ENCODE data around the gene RC3H2. TPM values are rescaled to one million over a fixed set of nuclear protein-coding genes. Genes with fewer than 3 reads are reported as not detected.

Gene RC3H2
- total RNA-seq (2021; fragmentation: NEBNext Ultra II Directional; extraction: Animal tissue kit (Norgen Biotek cat#: 25700)) (38.4 and 40.0 TPM in 2 replicates), polyA plus RNA-seq (2011; rRNA removed) (7.9 and 11.2 TPM in 2 replicates), polyA minus RNA-seq (2011; rRNA and poly(A)+ RNA removed) (78.4 and 100 TPM in 2 replicates)
- 11.4 TPM for polyA plus RNA-seq (2011; cell fraction: cytosol; rRNA removed)
- 14.0 TPM for polyA plus RNA-seq (2011; cell fraction: nucleus; rRNA removed)
- polyA plus RNA-seq (2012, experiment 1 of 2) = 11.2 to 18.9 TPM (median 16.9 TPM) in 4 replicates
- polyA plus RNA-seq (2012, experiment 2 of 2) = 3.5 TPM
- polyA plus RNA-seq (2013, experiment 1 of 2) = 23.3 TPM
- polyA plus RNA-seq (2013, experiment 2 of 2) = 25.2 TPM
- polyA minus RNA-seq (2011; cell fraction: cytosol; rRNA and poly(A)+ RNA removed) = 37.8 TPM
- polyA minus RNA-seq (2011; cell fraction: nucleus; rRNA and poly(A)+ RNA removed) = 70.4 TPM
- long read RNA-seq, experiment 1, partial matches to known transcripts = 5 of 14 reads
- long read RNA-seq, experiment 1, other reads (novel, unspliced or antisense) = 8 of 14 reads
- long read RNA-seq, experiment 2 = 0 reads

GRCh38 chr9:122904823-122905710, at the start of gene RC3H2:
RC3H2 (minus strand) TSS chr9:122905359; CDS start chr9:122897509, 7,850 bp downstream.
- Histone ChIP-seq H3K4me2 (ENCODE audit: insufficient read depth in 1 of 2, low read depth in 2 of 2, low read length in 2 of 2) (peak within 1 kb of the TSS; percentile 71 to 72), H3K36me3 (ENCODE audit: control insufficient read depth in 2 of 4, insufficient read depth in 4 of 4, low read length in 3 of 4) (peaks cover 0 to 3% (median 0%) of the 10 kb centered on the region in 4 experiments; a peak in 1 of 8 replicates), H2BK5ac (ENCODE audit: low read depth, low read length) (peak within 1 kb of the TSS; percentile 46; the same call in 1 of the 2 replicates), H3K9ac (replicated peaks in 1 of 4; ENCODE audit: extremely low read depth in 1 of 4, low read depth in 3 of 4, low read length in 3 of 4) (peak within 1 kb of the TSS; percentile 94 to 96 (median 94)), H3K4me3 (ENCODE audit: extremely low read depth in 1 of 4, insufficient read depth in 2 of 4, low read depth in 3 of 4, low read length in 4 of 4) (peak within 1 kb of the TSS; percentile 89 to 93 (median 92)), H4K20me1 (replicated peaks in 1 of 2; ENCODE audit: control insufficient read depth in 1 of 2, insufficient read depth in 2 of 2, low read length in 2 of 2) (no peaks in the 10 kb centered on the region), H3K14ac (ENCODE audit: insufficient read length) (no peak within 1 kb of the TSS), H2BK20ac (ENCODE audit: low read length) (no peak within 1 kb of the TSS), H3K79me1 (ENCODE audit: low read depth, low read length) (no peaks in the 10 kb centered on the region), H2AK5ac (ENCODE audit: low read depth, low read length) (no peak within 1 kb of the TSS), H3K56ac (replicated peaks; ENCODE audit: insufficient read length, low read depth, low read length) (no peak within 1 kb of the TSS), H2BK120ac (replicated peaks; ENCODE audit: low read depth, low read length) (no peak within 1 kb of the TSS), H4K8ac (ENCODE audit: extremely low read depth, insufficient read depth, low read length) (peak within 1 kb of the TSS; percentile 98), H3K79me2 (ENCODE audit: control insufficient read depth in 1 of 2, insufficient read depth in 2 of 2, low read length in 2 of 2) (peaks cover 3 to 59% of the 10 kb centered on the region in 2 experiments; a peak in 3 of 4 replicates), H3K18ac (ENCODE audit: extremely low read depth, low read length) (peak within 1 kb of the TSS; percentile 86), H3K27me3 (replicated peaks in 1 of 4; ENCODE audit: control insufficient read depth in 3 of 4, extremely low read depth in 1 of 4, insufficient read depth in 3 of 4, low read length in 3 of 4) (no peaks in the 10 kb centered on the region), H3K4ac (replicated peaks; ENCODE audit: insufficient read length, low read depth, low read length) (peak within 1 kb of the TSS; percentile 46), H3K4me1 (replicated peaks in 1 of 4; ENCODE audit: control insufficient read depth in 3 of 4, insufficient read depth in 4 of 4, low read length in 3 of 4) (no peaks in the 10 kb centered on the region; a peak in 1 of 7 replicates), H4K5ac (ENCODE audit: insufficient read length, low read depth, low read length) (peak within 1 kb of the TSS; percentile 61), H2BK15ac (ENCODE audit: low read length) (no peak within 1 kb of the TSS), H4K91ac (replicated peaks; ENCODE audit: insufficient read length, low read length) (no peak within 1 kb of the TSS), H3K23me2 (ENCODE audit: low read depth, low read length) (no peaks in the 10 kb centered on the region), H2AFZ (ENCODE audit: low read length) (peak within 1 kb of the TSS; percentile 100), H3K9me3 (ENCODE audit: insufficient read depth in 2 of 2, low read depth in 1 of 2, low read length in 1 of 2) (no peaks in the 10 kb centered on the region), H3K27ac (ENCODE audit: low read depth, low read length) (peak within 1 kb of the TSS; percentile 79), H3K23ac (ENCODE audit: insufficient read length) (no peak within 1 kb of the TSS), H2BK12ac (ENCODE audit: low read depth, low read length) (peak within 1 kb of the TSS; percentile 42; the same call in 1 of the 2 replicates)
- FAIRE-seq (peak; percentile 100), DNase-seq (ENCODE audit: low read depth in 1 of 2, low spot score in 2 of 2) (peak; percentile 94 to 100)
- WGBS, 2 experiments (ENCODE audit: extremely low coverage in 1 of 2, insufficient coverage in 1 of 2, insufficient read length in 1 of 2, insufficient replicate concordance in 2 of 2, low coverage in 1 of 2, low lambda C conversion rate in 2 of 2, missing lambda C conversion rate in 1 of 2) = 2% methylated on average over 42 of the region's 77 CpGs; no CpG with 5 or more reads in 1 of the 2 experiments
- ChIA-PET CTCF (ENCODE audit: partially characterized antibody) (interaction anchor here (1.4 kb wide), 1 partner anchor 24 kb away, joined by 3 read pairs; no protein-coding TSS in a partner anchor), POLR2A (ENCODE audit: partially characterized antibody) (interaction anchor here (0.8 to 3.8 kb wide), 19 partner anchors 9 to 169 kb away, joined by 3 to 35 read pairs (median 4); partner anchors contain the start of genes PDCL, ZBTB26 and ZBTB6)
- TF ChIP-seq TAF1 (IDR thresholded peaks at IDR 0.05; ENCODE audit: low read depth, low read length) (peak; percentile 81), PHF8 (conservative IDR thresholded peaks at IDR 0.05; ENCODE audit: low read depth, low read length) (peak; percentile 99), SIN3A (conservative IDR thresholded peaks at IDR 0.05 in 1 of 2, IDR thresholded peaks at IDR 0.05 in 1 of 2; ENCODE audit: low read depth in 1 of 2, low read length in 2 of 2) (peak in 1 of 2 experiments; percentile 77; a peak in 1 of 4 replicates), BRCA1 (IDR thresholded peaks at IDR 0.05; ENCODE audit: low read depth, low read length) (peak; percentile 95), KDM4A (IDR thresholded peaks at IDR 0.05; ENCODE audit: low read depth, low read length, severe bottlenecking) (peak; percentile 82), MAX (IDR thresholded peaks at IDR 0.05) (peak; percentile 50), ASH2L (IDR thresholded peaks at IDR 0.05; ENCODE audit: low read length) (peak; percentile 94)
